CD1c-positive myeloid dendritic cell (primary cell): Measurements from ENCODE around the gene RSPH10B2.
A peak's percentile ranks its signal among the peaks of the same experiment; 100 is the strongest.
"Not testable (repeated sequence)": the region's sequence is repeated elsewhere in the genome, so short reads cannot be mapped to it uniquely, and the experiment has no call there.

Source experiments
- DNase-seq: peaks from one replicate; pipeline ENCODE4 v3.0.0-alpha.2; 2016; ENCODE audit errors: extremely low spot score

RSPH10B2 gene

GRCh38 chr7:6753964-6754363, at the start of gene RSPH10B2:
Gene RSPH10B2 (plus strand): TSS chr7:6754103. CDS start chr7:6757678, 3,575 bp downstream.
- not testable (repeated sequence) for DNase-seq

- peak; percentile 21 for DNase-seq
Observed at GRCh38 chr7:6705959-6706665, 47.8 kb upstream of the RSPH10B2 start.

GRCh38 chr7:6706666-6707407, 47.1 kb upstream of the RSPH10B2 start, which contains the start of gene ZNF12:
Gene ZNF12 (minus strand): TSS chr7:6706947. CDS start chr7:6705173, 1,774 bp downstream.
- DNase-seq: peak; percentile 97

DNA sequence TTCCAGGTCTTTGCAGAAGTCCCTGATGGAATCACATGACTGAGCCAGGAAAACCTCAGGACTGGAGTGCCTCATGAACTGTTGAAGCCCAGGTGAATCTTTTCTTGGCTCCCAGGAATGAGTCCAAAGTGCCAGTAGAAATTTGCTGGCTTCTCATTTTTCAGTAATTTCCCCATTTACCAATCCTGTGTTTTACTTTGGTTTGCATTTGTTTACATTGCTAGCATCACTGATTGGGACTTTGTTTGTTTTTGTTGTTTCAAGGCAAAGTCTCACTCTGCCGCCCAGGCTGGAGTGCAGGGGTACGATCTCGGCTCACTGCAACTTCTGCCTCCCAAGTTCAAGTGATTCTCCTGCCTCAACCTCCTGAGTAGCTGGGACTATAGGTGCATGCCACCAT, 45.6 kb upstream of the RSPH10B2 start:
- DNase-seq: no peak

GRCh38 chr7:6709808-6710207, 44.1 kb upstream of the RSPH10B2 start:
- DNase-seq: peak; percentile 8

DNA sequence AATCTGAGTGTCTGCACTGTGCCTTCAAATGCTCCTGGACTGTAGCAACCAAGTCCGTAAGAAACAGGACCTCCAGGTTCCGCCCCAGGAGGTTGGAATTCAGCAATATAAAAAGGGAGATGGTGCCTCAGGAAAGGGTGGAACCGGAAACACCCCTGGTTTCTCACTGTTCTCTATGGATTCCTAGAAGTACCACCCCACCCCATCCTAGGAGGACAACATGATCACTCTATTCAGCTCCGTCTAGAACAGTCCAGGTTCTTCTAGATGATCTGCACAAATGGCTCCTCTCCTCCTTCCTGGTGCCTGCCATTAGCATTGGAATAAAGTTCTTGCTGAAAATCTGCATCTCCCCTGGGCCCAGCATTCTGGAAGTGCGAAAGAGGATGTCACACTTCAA, 39.5 kb upstream of the RSPH10B2 start:
- no peak for DNase-seq

GRCh38 chr7:6715898-6716297, 38.0 kb upstream of the RSPH10B2 start:
- DNase-seq: not testable (repeated sequence)

GRCh38 chr7:6718124-6718523, 35.8 kb upstream of the RSPH10B2 start:
- DNase-seq: no peak

DNA sequence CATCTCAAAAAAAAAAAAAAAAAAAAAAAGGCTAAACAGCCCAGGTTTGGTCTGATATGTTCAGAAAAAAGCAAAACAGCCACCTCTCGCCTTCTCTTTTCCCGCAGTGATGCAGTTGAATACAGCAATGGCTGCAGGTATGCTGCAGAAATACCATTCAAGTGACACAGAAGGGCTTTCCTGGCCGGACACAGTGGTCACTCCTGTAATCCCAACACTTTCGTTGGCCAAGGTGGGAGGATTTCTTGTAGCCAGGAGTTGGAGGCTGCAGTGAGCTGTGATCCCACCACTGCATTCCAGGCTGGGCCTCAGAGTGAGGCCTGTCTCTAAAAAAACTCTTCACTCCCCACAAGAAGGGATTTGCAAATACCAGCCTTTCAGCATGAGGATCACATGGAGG, 29.6 kb upstream of the RSPH10B2 start:
- DNase-seq: not testable (repeated sequence)

DNA sequence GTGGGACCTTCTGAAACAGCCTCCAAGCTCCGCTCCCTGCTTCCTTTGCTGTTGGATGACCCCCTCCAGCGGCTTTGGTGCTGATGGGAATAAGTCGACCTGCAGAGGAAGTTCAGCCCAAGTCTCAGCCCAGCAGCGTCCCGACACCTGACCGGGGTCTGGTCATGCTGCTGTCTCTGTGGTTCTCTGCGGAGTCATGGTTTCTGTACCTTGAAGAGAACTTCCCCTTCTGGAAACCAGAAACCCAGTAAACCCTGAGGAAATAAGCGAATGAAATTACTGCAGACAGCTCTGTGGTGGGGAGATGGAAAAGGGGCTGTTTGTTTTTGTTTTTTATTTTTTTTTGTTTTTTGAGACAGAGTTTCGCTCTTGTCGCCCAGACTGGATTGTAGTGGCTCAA, 28.9 kb upstream of the RSPH10B2 start:
- peak; percentile 51 for DNase-seq

DNA sequence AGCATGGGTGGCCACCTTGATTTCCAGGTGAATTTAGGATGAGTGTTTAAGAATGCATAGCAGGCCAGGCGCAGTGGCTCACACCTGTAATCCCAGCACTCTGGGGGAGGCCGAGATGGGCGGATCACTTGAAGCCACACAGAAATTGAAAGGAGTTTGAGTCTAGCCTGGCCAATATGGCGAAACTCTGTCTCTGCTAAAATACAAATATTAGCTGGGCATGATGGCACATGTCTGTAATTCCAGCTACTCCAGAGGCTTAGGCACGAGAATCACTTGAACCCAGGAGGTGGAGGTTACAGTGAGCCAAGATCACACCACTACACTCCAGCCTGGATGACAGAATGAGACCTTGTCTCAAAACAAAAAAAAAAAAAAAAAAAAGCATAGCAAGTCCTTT, 27.6 kb upstream of the RSPH10B2 start:
- not testable (repeated sequence) for DNase-seq

DNA sequence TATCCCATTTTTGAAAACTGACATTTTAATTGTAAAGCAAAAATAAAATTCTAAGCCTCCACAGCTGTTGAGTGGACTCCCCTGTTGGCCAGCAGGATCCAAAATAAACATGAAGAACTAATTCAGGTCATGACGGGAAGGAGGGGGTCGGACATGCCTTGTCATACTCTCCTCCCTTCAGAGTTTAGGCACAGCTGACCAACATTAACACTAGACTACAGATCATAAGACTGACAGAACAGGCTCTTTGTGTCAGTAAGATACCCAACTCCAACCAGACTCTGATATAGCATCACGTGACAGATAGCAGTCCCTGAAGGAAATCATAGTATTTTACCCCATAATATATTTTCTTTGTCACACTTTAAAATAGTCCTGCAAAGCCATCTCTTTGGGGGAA, 26.2 kb upstream of the RSPH10B2 start:
- DNase-seq: no peak

- DNase-seq: not testable (repeated sequence)
Observed at GRCh38 chr7:6728893-6729491, 24.9 kb upstream of the RSPH10B2 start.

GRCh38 chr7:6729492-6730342, 24.2 kb upstream of the RSPH10B2 start:
- peak; percentile 94 for DNase-seq

GRCh38 chr7:6730343-6730633, 23.6 kb upstream of the RSPH10B2 start:
- no peak for DNase-seq

DNA sequence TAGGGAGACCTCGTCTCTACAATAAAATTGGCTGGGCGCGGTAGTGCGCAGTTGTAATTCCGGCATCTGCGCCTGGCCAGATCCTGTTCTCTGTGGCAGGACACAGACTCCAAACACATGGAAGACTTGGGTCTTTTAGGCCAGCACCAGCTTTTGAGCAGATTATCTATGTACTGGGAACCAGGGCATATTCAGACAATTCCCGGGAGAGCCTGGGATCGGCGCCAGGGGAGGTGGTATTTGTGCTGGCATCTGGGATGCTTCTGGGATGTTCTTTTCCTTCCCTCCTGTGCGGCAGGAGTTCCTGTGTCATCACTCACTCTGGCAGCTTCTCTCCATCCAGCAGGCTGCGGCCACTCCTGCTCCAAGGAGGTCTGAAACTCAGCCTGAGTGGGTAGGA, 15.5 kb upstream of the RSPH10B2 start:
- not testable (repeated sequence) for DNase-seq

DNA sequence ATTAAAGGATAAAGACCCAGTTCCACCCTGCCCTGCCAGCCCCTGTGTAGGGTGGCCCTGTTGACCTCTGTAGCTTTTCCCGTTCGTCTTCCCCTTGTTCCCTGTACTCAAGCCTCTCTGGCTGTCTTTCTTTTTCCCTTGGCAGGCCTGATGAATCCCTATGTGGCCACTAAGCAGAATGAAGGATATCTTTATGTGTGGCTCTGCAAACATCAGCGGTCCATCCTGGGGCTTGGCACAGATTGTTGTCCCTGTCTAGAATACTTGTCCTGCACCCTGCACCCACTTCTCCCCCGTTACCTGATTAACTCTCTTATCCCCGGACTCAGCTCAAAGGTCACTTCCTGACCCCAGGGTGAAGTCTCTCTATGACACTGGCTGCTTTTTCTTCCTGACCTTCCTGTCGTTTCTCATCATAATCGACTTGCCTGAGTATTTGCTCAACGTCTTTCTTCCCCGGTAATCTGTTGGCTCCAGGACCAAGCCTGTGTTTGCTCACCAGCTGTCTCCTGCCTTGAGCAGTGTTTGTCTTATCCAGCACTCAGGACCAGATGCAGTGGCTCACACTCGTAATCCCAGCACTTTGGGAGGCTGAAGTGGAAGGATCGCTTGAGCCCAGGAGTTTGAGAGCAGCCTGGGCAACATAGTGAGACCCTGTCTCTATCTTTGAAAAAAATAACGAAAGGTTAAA, 9.3 kb upstream of the RSPH10B2 start:
- not testable (repeated sequence) for DNase-seq

DNA sequence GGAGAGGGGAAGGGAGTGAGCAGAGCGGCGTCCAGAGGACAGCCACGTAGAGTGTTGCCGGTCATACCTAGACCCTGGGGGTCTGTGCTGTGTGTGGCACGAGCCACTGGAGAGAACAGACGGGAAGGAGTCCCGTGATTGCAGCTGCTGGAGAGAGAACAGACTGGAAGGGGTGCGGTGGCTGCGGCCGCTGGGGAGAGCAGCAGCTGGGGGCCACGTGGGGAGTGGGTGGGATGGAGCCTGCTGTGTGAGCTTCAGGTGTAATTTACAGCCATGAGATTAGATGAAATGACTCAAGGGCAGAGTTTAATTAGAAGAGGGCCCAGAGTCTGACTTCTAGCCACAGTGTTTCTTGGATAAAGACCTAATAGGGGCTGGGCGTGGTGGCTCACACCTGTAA, 4.6 kb upstream of the RSPH10B2 start:
- not testable (repeated sequence) for DNase-seq

- DNase-seq: not testable (repeated sequence)
Observed at GRCh38 chr7:6750173-6750572, 3.7 kb upstream of the RSPH10B2 start.

DNA sequence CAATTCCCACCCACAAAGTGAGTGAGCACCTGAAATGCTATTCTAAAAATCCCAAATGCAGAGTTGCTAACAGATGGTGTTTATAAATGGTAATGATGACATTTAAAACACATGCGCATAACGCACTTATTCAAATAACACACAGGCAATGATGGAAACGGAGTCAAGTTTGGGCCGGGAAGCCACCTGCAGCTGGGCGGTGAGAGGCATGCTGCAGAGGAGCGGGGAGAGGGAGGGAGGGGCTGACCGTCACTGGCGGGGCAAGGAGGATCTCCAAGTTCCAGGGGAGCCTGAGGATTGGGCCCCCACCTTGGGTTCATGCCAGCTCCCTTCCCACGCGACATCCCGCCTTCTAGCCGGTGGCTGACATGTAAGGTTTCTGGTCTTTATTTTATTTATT, 7.3 kb downstream of the RSPH10B2 start:
- DNase-seq: not testable (repeated sequence)

DNA sequence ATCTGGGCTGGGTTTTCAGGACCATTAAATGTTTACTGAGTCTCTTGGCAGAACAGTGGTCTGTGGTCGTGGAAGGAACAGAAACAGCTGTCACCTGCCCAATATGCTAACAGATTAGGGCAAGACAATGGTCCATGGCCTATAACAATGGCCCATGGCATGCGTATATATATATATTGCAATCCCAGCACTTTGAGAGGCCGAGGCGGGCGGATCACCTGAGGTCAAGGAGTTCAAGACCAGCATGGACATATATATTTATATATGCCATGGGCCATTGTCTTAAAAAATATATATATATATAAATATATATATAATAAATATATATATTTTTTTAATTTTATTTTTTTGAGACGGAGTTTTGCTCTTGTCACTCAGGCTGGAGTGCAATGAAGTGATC, 27.7 kb downstream of the RSPH10B2 start:
- DNase-seq: not testable (repeated sequence)
